Measurements from ENCODE around the gene SAPCD2.
"Not testable (repeated sequence)": the region's sequence is repeated elsewhere in the genome, so short reads cannot be mapped to it uniquely, and the experiment has no call there.

SAPCD2 gene

DNA sequence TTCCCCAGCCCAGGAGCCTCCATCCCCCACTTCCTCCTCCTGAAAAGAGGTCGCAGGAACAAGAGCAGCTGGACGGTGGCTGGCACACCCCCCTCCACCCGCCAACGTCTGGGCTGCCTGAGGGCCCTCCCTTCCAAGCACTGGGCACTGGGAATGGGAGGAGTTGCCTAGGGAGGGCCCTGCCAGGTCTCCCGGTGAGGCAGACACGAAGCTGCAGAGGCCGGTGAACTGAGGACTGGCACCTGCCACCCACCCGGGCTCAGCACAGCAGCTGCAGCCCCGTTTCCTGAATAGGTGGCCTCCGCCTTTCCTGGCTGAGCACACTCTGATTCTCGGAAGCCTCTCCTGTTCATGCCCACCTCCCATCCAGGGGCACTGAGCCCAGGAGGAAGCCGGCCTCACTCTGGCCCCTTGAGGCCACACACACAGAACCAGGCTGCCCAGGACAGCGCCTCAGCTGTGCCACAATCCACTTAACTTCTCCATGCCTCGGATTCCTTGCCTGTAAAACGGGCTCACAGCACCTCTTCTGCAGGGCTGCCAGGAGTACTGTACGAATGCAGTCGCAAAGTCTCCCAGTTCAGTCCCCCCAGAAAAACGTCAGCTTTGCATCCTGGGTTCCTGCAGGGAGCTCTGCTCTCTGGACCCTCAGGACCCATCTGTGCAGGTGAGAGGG is 25.7 kb downstream of the SAPCD2 start:
- peak; percentile 42 for DNase-seq

DNA sequence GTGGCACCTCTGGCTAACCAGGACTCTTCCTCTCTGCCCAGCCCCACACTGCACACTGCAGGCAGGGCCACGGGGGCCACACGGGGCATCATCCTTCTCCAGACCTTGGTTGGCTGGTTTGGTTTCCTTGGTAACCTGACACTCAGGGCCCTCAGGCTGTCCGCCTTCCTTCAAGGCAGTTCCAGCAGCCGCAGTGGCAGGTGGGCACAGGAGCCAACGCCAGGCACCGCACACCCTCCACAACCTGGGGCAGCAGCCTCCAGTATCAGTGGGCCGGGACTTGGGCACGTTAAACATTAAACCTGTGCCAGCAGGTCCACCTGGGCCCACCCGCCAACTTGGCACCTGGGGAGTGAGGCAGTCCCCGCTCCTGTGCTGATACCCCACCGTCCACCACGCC is 26.3 kb downstream of the SAPCD2 start:
- peak; percentile 23 for DNase-seq

DNA sequence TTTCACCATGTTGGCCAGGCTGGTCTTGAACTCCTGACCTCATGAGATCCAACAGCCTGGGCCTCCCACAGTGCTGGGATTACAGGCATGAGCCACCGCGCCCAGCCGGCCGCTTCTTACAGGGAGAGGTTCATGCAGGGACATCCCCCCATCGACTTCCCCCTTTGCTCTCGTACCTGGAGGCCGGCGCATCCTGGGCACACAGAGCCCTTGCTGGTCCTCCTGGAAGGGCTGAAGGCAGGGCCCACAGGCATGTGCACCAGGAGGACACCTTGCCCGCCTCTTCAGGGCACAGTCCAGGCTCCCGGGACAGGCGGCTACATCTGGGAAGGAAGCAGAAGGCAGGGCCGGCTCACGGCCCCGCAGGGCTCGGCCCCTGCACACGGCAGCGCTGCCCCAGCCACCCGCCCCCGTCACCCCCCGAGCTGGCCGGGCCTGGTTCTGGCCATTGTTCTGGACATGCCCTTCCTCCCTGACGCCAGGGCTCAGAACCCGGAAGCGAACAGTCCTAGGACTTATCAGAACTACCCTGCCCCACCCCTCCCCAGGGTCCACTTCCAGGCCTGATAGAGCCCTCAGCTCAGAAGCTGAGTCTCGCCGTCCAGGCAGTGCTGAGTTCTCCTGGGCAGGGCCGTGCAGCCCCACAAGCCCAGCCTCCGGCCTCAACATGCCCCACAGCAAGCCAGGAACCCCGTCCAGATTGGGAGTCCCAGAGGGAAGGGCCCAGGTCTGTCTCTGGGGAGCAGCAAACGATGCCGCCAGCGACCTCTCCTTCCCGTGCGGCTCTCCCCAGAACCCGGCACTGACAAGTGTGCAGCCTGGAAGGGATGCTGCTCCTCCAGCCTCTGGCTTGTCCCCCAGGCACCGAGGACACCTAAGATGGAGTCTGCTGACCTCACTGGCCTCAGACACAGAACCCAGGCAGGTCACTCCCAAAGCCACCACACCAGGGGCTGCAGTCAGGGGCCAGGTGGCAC is 27.3 kb downstream of the SAPCD2 start:
- DNase-seq = no peak

DNA sequence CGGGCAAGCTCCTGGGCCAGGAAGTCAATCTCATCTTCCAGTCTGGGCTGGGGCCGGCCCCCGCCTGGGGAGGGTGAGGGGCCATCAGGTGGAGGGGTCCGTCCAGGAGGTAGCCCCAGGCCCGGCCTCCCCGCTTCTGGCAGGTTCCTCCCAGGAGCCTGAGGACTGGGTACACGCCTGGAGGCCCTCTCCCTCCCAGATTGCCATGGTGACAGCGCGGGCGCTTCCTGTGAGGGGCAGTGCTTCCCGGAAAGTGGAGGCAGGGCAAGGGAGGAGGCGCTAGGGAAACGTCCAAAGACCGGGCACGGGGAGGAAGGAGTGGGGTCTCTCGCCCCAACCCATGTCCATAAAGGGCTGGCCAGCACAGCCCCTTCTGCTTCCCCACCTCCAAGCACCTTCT is 29.2 kb downstream of the SAPCD2 start:
- DNase-seq = no peak

DNA sequence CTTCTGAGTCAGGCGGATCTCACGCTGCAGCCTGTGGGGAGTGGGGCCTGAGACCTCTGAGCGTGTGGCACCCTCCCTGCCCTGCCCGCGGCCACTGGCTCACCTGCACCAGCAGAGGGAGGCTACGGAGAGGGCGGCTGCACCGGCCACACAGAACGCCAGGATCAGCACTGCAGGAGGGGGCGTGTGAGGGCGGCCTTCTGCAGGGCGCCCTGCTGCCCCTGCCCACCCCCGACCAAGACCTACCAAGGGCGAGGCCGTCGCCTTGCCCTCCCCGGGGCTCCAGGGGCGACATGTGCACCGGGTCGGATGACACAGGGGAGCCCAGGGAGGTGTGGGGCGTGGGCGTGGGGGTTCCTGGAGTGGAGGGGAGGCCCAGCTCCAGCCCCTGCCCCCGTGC is 29.8 kb downstream of the SAPCD2 start:
- no peak for DNase-seq

DNA sequence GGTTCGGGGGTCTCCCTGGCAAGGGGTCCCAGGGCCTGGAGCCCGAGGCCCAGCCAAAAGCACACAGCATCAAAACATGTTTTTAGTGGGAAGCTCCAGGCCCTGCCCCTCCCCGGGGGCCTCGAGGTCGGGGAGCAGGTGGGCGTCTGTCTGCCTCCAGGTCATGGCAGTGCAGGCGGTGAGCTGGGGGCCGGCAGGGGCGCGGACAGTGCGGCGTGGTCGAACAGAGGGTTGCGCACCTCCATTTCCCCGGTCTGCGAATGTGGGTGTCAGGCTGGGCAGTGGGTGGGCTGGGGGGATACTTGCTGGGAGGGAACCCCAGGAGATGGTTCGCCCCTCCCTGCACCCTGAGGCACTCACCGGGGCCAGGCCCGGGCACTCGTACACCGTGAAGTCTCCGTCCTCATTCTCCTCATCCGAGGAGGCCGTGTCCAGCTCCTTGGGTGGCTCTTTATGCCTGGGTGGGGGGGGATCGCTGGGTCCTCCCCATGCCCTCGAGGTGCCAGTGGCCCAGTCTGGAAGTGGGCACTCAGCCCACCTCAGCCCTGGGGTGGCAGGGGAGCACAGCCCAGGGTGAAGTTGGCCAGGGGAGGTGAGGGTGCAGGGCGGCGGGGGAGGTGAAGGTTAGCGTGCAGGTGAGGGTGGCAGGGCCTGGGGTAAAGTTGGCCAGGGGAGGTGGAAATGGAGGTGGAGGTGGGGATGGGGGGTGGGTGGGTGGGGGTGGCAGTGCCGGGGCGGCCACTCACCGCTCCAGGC is 30.6 kb downstream of the SAPCD2 start:
- DNase-seq = no peak

DNA sequence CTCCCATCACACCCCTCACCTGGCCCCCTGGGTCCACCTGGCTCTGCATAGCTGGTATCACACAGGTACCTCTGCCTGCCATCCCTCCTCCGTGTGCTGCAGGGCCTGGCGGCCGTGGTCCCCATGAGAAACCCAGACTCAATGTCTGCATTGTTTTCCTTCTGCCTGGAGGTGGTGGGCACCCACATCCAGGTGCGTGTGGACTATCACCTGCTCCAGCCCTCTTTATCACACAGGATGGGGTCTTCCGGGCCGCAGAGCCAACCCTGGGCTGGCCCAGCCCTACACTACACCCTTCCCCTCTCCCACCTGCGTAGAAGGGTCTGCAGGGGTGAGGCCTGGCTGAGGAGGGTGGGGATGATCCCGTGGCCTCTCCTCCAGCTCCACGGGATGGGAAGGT is 31.4 kb downstream of the SAPCD2 start:
- no peak for DNase-seq

DNA sequence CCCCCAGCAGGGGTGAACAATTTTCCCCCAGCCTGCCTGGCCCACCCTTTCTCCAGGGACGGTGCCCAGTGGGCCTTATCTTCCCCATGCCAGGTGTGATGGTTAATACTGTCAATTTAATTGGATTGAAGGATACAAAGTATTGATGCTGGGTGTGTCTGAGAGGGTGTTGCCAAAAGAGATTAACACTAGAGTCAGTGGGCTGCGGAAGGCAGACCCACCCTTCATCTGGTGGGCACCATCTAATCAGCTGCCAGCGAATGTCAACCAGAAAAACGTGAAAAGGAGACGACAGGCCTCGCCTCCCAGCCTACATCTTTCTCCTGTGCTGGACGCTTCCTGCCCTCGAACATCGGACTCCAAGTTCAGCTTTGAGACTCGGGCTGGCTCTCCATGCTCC is 32.9 kb downstream of the SAPCD2 start:
- no peak for DNase-seq

DNA sequence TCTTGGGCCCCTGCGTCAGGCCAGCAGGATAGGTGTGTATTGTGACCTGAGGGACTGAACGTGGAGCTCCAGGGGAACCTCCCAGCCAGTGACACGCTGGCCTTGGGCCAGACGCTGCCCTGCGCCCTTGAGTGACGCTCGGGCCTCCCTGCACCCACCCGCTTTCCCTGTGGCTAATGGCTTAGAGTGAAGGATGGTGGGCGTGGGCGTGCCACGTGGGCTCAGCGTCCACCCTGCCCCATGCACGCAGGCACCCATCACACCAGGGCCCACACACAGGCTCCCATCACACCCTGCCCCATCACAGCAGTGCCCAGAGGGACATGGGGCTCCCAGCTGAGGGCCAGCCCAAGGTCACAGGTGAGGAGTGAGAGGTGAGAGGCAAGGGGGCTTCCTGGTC is 33.3 kb downstream of the SAPCD2 start:
- no peak for DNase-seq

DNA sequence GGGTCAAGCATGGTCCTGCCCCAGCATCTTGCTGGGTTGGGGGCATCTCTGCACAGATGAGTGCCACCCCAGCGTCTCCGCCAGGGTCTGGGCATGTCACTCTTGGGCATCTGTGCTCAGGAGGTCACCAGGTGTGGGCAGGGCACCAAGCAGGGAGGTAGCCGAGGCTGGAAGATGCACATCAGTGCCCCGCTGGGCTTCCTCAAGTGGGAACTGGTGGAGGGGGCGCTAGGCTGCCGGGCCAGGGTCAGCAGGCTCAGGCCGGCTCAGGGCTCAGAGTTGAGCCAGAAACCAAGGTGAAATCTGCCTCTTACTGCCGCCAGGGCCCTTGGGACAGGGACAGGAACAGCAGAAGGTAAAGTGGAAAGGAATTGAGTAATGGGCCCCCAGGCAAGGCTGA is 34.4 kb downstream of the SAPCD2 start:
- DNase-seq = no peak

DNA sequence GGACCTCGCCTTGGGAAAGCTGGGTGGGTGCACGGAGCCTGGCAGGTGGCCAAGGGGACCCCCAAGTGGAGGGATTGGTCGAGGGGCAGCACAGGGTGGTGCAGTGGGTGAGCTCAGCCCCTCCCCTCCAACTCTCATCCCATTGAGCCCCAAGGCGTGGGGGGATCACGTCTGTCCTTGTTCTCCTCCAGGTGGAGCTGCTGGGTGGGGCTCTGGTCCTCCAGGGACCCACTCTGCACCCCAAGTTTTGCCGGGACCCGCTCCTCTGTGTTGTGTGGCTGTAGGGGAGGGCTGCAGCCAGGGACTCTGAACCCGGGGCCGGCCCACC is 34.9 kb downstream of the SAPCD2 start:
- no peak for DNase-seq

DNA sequence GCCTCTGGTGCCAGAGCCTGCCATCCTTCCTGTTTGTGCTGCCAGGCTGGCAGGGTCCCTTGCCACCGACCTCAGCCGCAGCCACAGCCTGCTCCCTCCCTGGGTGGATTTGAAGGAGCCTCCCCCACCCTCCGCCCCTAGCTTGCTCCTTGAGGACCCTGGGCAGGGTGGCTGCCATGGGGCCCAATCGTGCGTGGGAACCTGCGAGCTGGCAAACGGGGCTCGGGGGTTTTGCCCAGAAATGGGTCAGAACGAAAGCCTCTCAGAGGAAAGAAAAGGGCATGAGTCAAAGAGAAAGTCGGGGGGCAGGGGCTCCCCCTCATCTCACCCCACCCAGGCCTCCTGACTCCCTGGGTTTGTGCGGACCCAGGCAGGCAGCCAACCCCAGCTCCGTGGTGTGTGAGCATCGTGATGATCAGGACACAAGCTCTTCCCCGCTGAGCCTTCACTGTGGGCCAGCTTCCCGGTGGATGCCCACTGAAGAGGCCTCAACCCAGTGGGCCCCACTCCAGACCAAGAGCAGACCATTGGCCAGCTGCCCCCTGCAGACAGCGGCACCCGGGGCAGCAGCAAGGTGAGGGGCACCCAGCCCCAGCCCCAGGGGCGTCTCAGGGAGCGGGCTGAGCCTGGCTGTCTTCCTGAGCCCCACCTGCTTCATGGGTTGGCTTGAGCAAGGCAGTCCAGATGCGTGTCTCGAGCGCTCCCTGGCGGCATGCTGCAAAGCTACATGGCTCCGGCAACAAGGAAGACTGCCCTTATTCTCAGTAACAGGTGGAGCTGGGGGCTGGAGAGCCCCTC is 35.4 kb downstream of the SAPCD2 start:
- DNase-seq = peak; percentile 96

DNA sequence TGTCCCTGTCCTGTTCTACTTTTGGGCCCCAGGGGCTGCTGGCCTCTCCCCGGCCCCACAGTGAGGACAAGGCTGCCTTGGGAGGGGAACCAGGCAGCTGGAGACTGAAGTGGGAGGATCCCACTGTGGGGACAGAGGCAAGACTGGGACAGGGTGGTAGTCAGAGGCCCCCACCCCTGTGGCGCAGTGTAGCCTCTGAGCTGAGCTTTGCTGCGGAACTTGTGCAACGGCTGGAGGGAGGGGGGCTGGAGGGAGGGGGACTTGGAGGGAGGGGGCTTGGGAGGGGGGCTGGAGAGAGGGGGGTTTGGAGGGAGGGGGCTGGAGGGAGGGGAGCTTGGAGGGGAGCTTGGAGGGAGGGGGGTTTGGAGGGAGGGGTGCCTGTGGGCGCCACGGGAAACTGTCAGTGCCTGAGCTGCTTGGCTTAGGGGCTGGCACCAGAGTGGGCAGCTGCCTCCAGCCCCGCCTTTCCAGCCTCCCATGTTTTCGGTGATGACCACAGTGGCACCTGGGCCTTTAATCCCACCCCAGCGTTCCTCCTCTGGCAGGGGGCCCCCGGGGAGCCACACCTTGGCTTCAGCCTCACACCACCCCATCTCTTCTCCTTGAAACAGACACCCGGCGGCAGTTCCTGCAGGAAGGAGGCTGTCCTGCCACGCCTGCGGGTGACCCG is 36.2 kb downstream of the SAPCD2 start:
- DNase-seq = no peak

DNA sequence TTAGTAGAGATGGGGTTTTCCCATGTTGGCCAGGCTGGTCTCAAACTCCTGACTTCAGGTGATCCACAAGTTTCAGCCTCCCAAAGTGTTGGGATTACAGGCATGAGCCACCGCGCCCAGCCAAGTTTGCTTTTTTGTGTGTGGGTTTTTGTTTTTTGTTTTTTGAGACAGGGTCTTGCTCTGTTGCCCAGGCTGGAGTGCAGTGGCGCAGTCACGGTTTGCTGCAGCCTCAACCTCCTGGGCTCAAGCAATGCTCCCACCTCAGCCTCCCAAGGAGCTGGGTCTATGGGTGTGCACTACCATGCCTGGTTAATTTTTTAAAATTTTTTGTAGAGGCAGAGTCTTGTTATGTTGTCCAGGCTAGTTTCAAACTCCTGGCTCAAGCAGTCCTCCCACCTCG is 36.9 kb downstream of the SAPCD2 start:
- not testable (repeated sequence) for DNase-seq

DNA sequence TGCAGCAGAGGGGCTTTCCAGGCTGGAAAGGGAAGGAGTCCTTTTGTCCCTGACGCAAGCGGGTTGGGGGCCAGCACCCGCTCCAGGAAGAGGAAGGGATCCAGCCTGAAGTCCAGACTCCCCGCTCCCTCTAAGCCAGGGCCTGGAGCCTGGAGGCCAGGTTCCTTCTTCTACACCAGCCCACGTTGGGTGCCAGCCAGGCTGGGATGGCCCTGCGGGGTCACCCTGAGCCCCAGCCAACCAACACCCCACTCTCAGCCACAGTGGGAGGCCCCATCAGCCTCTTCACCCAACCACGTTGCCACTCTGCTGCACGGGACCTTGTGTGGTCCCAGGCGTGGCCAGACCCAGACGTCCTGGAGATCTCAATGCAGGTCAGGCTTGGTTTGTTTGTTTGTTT is 37.5 kb downstream of the SAPCD2 start:
- DNase-seq = no peak

DNA sequence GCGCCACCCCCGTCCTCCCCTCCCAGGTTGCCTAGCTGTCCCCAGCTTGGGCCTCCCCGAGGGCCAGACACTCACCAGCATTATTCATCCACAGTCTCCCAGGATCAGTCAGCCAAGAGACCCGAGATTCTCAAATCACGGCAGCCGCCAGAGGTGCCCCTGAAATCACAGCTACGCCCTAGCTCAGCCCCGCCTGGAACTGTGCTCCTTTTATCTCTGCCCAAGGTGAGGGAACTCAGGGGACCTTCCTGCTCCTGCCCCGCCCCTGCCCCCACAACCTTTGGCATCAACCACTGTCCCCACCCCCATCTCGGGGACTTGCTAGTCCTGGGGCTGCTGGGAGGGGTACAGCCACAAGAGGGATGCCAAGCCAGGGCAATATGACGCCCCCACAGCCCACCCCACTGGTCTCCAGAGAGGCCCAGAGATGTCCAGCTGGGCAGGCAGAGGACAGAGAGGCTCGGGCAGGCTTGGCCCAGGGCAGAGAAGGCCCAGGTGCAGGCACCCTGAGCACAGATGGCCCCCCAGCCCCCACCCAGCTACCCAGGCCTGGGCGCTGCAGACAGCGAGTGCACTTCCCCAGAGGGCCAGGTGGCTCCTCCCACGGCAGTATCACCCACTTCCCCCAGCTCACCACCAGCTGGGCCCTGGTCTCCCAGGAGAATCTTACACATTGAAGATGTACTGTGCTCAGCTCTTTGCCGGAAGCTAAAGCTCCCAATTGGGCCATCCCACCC is 38.3 kb downstream of the SAPCD2 start, which contains the start of gene FUT7:
TSS of gene FUT7 (minus strand) at position 185 of the 737 bp plus-strand sequence. CDS start at position 88, 97 bp downstream.
- peak; percentile 73 for DNase-seq

DNA sequence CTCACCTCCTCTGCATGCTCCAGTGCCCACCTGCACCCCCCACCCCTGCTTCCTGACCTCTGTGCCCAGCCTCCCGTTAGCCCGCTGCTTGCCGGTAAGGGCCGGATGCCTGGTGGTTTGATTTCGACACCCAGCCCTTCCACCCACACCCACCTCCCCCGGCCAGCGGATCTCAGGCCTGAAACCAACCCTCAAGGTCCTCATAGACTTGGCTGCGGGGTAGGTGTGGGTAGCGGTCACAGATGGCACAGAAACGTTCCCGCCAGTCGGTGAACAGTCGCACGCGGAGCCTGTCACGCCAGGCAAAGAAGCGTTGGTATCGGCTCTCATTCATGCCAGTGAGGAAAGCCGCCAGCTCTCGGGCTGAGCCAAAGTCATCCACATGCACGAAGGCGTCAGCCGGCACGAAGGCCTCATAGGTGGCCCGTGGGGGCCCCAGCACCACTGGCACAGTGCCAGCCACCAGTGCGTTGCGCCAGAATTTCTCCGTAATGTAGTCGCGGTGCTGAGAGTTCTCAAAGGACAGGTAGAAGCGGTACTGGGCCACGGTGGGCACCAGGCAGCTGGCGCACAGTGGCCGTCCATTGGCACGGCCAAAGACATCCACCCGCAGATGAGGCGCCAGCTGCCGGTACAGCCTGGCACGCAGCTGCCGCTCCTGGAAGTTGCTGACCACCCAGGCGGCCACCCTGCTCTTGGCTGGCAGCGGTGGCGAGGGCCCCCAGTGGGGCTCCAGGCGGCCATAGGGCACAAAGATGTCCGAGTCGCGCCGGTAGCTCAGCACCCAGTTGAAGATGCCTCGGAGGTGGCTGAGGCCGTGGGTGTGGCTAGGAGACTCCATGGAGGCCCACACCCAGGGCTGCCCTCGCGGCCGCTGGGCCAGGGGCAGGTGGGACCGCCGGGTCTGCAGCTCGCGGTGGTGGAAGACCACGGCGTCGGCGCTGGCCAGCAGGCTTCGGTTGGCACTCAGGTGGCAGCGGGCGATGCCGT is 39.5 kb downstream of the SAPCD2 start:
- DNase-seq = no peak

DNA sequence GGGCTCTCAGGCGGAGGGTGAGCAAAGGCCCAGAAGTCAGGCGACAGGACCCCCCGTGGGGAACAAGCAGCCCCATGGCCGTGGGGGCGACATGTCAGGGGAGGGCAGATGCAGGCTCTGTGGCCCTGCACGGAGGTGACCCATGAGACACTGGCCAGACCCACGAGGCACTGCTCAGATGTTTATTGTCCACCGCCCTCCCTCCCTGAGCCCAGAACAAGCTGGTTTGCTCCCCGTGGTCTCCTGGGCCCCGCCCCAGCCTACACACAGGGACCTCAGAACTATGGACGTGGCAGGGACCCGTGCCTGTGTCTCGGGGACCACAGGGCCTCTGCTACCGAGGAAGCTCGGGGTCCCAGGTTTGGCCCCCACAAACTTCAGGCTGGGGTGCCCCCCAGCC is 40.4 kb downstream of the SAPCD2 start:
- DNase-seq = no peak

DNA sequence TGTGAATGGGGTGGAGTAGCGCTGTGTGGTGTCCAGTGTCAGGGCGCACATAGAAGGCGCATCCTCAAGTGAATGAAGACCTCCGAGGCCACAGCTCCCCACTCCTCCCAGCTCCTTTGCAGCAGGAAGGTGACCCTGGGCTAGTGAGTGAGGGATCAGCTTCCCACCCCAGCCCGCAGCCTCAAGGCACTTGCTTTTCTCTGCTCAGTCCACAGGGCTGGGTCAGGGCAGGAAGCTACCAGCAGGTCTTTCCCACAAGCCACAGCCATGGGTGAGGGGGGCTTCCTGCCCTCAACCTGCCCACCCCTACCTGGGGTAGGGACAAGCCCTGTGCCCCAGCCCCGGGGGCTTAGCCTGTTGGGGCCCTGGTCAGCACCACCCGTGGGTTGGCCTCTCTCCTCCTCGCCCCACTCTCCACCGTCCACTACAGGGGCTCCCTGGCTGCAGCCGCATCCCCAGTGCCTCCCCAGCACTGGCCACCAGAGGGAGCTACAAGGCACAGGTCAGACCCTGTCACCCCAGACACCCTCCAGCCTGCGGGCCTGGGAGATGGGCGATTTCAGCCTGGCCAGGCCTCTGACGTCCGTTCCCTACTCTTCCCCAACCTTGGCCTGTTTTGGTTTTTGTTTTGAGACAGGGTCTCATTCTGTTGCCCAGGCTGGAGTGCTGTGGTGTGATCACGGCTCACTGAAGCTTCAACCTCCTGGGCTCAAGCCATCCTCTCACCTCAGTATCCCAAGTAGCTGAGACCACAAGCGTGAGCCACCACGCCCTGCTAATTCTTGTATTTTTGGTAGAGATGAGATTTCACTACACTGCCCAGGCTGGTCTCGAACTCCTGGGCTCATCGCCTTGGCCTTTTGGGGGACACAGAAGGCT is 41.1 kb downstream of the SAPCD2 start:
- peak; percentile 40 for DNase-seq

Data from NCI-H2171 treated with DMSO at 0.1 percent for 48 hours (cell line).